Measurements from ENCODE around the gene CARS1. TPM values are rescaled to one million over a fixed set of nuclear protein-coding genes. Genes with fewer than 3 reads are reported as not detected.

CARS1 gene
- total and polyA plus RNA-seq, 2 of the 8 experiments (the other 6 are each of a cell fraction or from before 2014, with no cell fraction given): 44.1 to 100 TPM

GRCh38 chr11:2968341-2968900 is 88.8 kb downstream of the CARS1 start (continued):
- TF ChIP-seq SAP30 (IDR thresholded peaks at IDR 0.05; ENCODE audit: insufficient read depth, insufficient replicate concordance, low read length) (no peak), CTBP2 (IDR thresholded peaks at IDR 0.05; ENCODE audit: borderline replicate concordance, insufficient read depth, insufficient read length, low read length) (no peak), CREB1 (IDR thresholded peaks at IDR 0.05) (no peak), YY1 (IDR thresholded peaks at IDR 0.05; ENCODE audit: low read depth, low read length) (no peak), SP2 (IDR thresholded peaks at IDR 0.05; ENCODE audit: low read length) (no peak)
